ENCODE measurements around the gene DPY19L3. TPM values are rescaled to one million over a fixed set of nuclear protein-coding genes. Genes with fewer than 3 reads are reported as not detected.

DPY19L3 gene
- polyA plus RNA-seq, 1 donor from 2014 or later, result 26.7 TPM

GRCh38 chr19:32476032-32476350 lies 70.4 kb downstream of the DPY19L3 start:
- Histone ChIP-seq H2AFZ (ENCODE audit: low read depth, low read length) (no peak overlapping the region), H3K36me3 (ENCODE audit: insufficient read depth, low read length) (peaks cover 8% of the 10 kb centered on the region)

GRCh38 chr19:32480321-32480720 lies 74.8 kb downstream of the DPY19L3 start:
- no peaks in the 10 kb centered on the region for H3F3A ChIP-seq (ENCODE audit: insufficient read depth, low read length, poor library complexity, severe bottlenecking)
- no peak overlapping the region for H3K4me2 ChIP-seq (ENCODE audit: low read length)
- no peaks in the 10 kb centered on the region for H4K20me1 ChIP-seq (ENCODE audit: insufficient read depth)
- H3K27me3 ChIP-seq (ENCODE audit: insufficient read depth, low read depth, low read length), result no peaks in the 10 kb centered on the region
- no peaks in the 10 kb centered on the region for H3K9me2 ChIP-seq (ENCODE audit: insufficient read depth, low read length)
- peaks cover 12% of the 10 kb centered on the region for H3K36me3 ChIP-seq (ENCODE audit: insufficient read depth, low read length)
- no peak overlapping the region for H2AFZ ChIP-seq (ENCODE audit: low read depth, low read length)
- no peaks in the 10 kb centered on the region for H3K9me3 ChIP-seq (ENCODE audit: low read length)
- H3K4me3 ChIP-seq (ENCODE audit: low read length), result no peak overlapping the region
- H3K9ac ChIP-seq (ENCODE audit: low read length), result no peak overlapping the region
- H3K27ac ChIP-seq (ENCODE audit: low read length), result no peak overlapping the region
- no peaks in the 10 kb centered on the region for H3K79me2 ChIP-seq (replicated peaks; ENCODE audit: insufficient read depth, low read length)
- TF ChIP-seq SMC3 (conservative IDR thresholded peaks at IDR 0.05; ENCODE audit: poor library complexity) (no peak), MXI1 (conservative IDR thresholded peaks at IDR 0.05; ENCODE audit: poor library complexity, severe bottlenecking) (no peak), EP300 (conservative IDR thresholded peaks at IDR 0.05; ENCODE audit: poor library complexity, severe bottlenecking) (no peak), POLR2AphosphoS5 (IDR thresholded peaks at IDR 0.05) (no peak), EZH2 (IDR thresholded peaks at IDR 0.05; ENCODE audit: borderline replicate concordance, insufficient read depth, low read length, poor library complexity, severe bottlenecking) (no peak), CTCF (IDR thresholded peaks at IDR 0.05; ENCODE audit: poor library complexity, severe bottlenecking) (no peak), RAD21 (conservative IDR thresholded peaks at IDR 0.05) (no peak)

More at GRCh38 chr19:32476032-32476350, 70.4 kb downstream of the DPY19L3 start:
- H3K9me2 ChIP-seq (ENCODE audit: insufficient read depth, low read length), result no peaks in the 10 kb centered on the region
- H3K9me3 ChIP-seq (ENCODE audit: low read length), result no peaks in the 10 kb centered on the region
- no peak overlapping the region for H3K9ac ChIP-seq (ENCODE audit: low read length)
- no peaks in the 10 kb centered on the region for H3F3A ChIP-seq (ENCODE audit: insufficient read depth, low read length, poor library complexity, severe bottlenecking)
- H3K4me2 ChIP-seq (ENCODE audit: low read length), result no peak overlapping the region
- no peak overlapping the region for H3K4me3 ChIP-seq (ENCODE audit: low read length)
- H4K20me1 ChIP-seq (ENCODE audit: insufficient read depth), result no peaks in the 10 kb centered on the region
- no peaks in the 10 kb centered on the region for H3K79me2 ChIP-seq (replicated peaks; ENCODE audit: insufficient read depth, low read length)
- TF ChIP-seq MXI1 (conservative IDR thresholded peaks at IDR 0.05; ENCODE audit: poor library complexity, severe bottlenecking), result no peak
- TF ChIP-seq REST (IDR thresholded peaks at IDR 0.05; ENCODE audit: borderline replicate concordance), result no peak
- TF ChIP-seq RAD21 (conservative IDR thresholded peaks at IDR 0.05), result no peak
- no peak for TF ChIP-seq POLR2AphosphoS5 (IDR thresholded peaks at IDR 0.05)
- no peak for TF ChIP-seq TAF1 (IDR thresholded peaks at IDR 0.05; ENCODE audit: low read depth)
- TF ChIP-seq EZH2 (IDR thresholded peaks at IDR 0.05; ENCODE audit: borderline replicate concordance, insufficient read depth, low read length, poor library complexity, severe bottlenecking), result no peak
- TF ChIP-seq CTCF (IDR thresholded peaks at IDR 0.05; ENCODE audit: poor library complexity, severe bottlenecking), result no peak
- no peak for TF ChIP-seq SMC3 (conservative IDR thresholded peaks at IDR 0.05; ENCODE audit: poor library complexity)
- TF ChIP-seq EP300 (conservative IDR thresholded peaks at IDR 0.05; ENCODE audit: poor library complexity, severe bottlenecking), result no peak
- no peaks in the 10 kb centered on the region for H3K27me3 ChIP-seq (ENCODE audit: insufficient read depth, low read depth, low read length)
- no peak overlapping the region for H3K27ac ChIP-seq (ENCODE audit: low read length)

Data from neural cell (in vitro differentiated cells).